ENCODE measurements around the gene C11orf65. TPM values are rescaled to one million over a fixed set of nuclear protein-coding genes. Genes with fewer than 3 reads are reported as not detected.
"Not testable (repeated sequence)": the region's sequence is repeated elsewhere in the genome, so short reads cannot be mapped to it uniquely, and the experiment has no call there.

C11orf65 gene
- polyA plus RNA-seq, 1 experiment, result 0.18 TPM

DNA sequence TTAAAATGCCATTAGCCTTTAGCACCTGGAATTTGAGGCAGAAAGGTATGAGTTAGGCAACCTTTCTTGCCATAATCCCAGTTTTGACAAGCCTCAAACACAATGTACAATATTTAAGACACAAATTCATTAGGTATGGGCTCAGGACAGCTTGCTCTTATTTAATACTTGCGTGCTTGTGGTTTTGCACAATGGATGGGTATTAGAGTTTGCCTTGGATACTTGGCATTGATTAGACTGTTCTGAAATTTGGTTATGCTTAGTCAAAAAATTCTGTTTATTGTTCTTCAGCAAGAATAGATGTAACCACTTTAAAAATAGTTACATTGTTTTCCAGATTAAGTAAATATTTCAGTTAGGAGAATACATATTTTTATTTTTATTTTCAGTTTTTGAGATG is 5.4 kb upstream of the C11orf65 start:
- Histone ChIP-seq H3K36me3 (ENCODE audit: control insufficient read depth, insufficient read depth, low read length) (peaks cover 2% of the 10 kb centered on the region; the same call in 1 of the 2 replicates), H3K27me3 (ENCODE audit: control insufficient read depth, insufficient read depth, low read length) (no peaks in the 10 kb centered on the region), H3K4me3 (ENCODE audit: low read depth, low read length) (no peak overlapping the region)
- TF ChIP-seq, protein P1, sequence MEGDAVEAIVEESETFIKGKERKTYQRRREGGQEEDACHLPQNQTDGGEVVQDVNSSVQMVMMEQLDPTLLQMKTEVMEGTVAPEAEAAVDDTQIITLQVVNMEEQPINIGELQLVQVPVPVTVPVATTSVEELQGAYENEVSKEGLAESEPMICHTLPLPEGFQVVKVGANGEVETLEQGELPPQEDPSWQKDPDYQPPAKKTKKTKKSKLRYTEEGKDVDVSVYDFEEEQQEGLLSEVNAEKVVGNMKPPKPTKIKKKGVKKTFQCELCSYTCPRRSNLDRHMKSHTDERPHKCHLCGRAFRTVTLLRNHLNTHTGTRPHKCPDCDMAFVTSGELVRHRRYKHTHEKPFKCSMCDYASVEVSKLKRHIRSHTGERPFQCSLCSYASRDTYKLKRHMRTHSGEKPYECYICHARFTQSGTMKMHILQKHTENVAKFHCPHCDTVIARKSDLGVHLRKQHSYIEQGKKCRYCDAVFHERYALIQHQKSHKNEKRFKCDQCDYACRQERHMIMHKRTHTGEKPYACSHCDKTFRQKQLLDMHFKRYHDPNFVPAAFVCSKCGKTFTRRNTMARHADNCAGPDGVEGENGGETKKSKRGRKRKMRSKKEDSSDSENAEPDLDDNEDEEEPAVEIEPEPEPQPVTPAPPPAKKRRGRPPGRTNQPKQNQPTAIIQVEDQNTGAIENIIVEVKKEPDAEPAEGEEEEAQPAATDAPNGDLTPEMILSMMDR (IDR thresholded peaks at IDR 0.05; ENCODE audit: insufficient read depth, low read depth, low read length), result no peak
- no peak for DNase-seq (ENCODE audit: low read depth)
- ChIA-PET POLR2A (no interaction called here), CTCF (no interaction called here)

DNA sequence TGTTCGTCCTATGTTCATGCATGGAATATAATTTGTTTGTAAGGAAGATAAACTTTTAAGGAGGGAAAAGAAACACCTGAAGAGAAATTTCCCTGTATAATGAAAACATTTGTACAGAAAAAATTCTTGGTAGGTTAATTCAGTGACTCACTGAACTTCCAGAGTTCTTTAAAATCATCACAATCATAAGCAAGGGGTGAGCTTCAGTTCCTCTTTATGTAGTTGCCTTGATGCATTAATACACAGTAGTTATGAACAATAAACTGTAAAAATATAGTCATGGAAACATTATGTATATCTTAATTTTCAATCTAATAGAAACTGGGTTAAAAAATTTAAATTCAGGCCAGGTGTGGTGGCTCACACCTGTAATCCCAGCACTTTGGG is 1.1 kb upstream of the C11orf65 start:
- ChIA-PET CTCF (interaction anchor here (1.2 kb wide), 1 partner anchor 181 kb away, joined by 3 read pairs; no protein-coding TSS in a partner anchor), POLR2A (no interaction called here)
- no peak overlapping the region for H3K4me3 ChIP-seq (ENCODE audit: low read depth, low read length)
- DNase-seq (ENCODE audit: low read depth), result no peak
- no peaks in the 10 kb centered on the region for H3K36me3 ChIP-seq (ENCODE audit: control insufficient read depth, insufficient read depth, low read length)
- H3K27me3 ChIP-seq (ENCODE audit: control insufficient read depth, insufficient read depth, low read length), result no peaks in the 10 kb centered on the region
- TF ChIP-seq, protein P1 (IDR thresholded peaks at IDR 0.05; ENCODE audit: insufficient read depth, low read depth, low read length), result no peak

DNA sequence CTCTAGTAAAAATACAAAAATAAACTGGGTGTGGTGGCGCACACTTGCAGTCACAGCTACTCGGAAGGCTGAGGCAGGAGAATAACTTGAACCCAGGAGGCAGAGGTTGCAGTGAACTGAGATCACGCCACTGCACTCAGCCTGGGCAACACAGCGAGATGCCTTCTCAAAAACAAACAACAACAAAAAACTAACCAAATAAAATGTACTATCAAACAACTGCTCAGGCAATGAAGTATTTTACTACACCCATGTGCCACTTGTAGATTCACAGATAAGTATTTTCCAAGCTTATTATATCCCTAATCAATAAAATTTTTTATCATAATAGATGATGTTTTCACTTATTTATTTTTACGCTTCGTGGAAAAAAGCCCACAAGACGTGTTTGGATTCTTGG is 924 bp downstream of the C11orf65 start:
- POLR2A ChIA-PET, result no interaction called here
- Histone ChIP-seq H3K36me3 (ENCODE audit: control insufficient read depth, insufficient read depth, low read length) (no peaks in the 10 kb centered on the region), H3K27me3 (ENCODE audit: control insufficient read depth, insufficient read depth, low read length) (no peaks in the 10 kb centered on the region), H3K4me3 (ENCODE audit: low read depth, low read length) (peak overlapping the region; percentile 78)
- TF ChIP-seq, protein P1 (IDR thresholded peaks at IDR 0.05; ENCODE audit: insufficient read depth, low read depth, low read length), result no peak
- CTCF ChIA-PET, result no interaction called here
- peak; percentile 0 for DNase-seq (ENCODE audit: low read depth)

DNA sequence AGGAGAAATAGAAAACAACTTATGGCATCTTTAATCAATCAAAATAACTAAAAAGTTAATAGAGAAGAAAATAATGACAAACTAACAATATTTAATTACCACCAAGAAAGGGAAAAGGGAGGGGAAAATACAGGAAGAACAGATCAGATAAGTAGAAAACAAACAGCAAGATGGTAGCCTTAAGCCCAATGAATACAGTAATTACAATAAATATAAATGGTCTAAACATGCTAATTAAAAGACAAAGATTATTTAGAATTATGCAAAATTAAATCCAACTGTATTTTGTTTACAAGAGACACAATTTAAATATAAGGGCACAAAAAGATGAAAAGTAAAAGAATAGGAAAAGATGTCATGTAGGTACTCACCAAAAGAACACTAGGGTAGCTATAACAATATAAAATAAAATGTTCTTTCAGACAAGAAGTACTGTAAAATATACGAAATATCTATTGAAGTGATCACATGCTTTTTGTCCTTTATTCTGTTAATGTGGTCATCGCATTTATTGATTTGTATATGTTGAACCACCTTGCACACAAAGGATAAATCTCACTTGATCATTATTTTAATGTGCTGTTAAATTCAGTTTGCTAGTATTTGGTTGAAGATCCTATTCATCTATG is 14.0 kb downstream of the C11orf65 start:
- POLR2A ChIA-PET, result no interaction called here
- TF ChIP-seq, protein P1 (IDR thresholded peaks at IDR 0.05; ENCODE audit: insufficient read depth, low read depth, low read length), result no peak

DNA sequence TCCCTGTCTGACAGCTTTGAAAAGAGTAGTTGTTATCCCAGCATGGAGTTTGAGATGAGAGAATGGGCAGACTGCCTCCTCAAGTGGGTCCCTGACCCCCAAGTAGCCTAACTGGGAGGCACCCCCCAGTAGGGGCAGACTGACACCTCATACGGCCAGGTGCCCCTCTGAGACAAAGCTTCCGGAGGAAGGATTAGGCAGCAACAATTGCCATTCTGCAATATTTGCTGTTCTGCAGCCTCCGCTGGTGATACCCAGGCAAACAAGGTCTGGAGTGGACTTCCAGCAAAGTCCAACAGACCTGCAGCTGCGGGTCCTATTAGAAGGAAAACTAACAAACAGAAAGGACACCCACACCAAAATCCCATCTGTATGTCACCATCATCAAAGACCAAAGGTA is 25.9 kb downstream of the C11orf65 start:
- H3K36me3 ChIP-seq (ENCODE audit: control insufficient read depth, insufficient read depth, low read length); POLR2A ChIA-PET; H3K27me3 ChIP-seq (ENCODE audit: control insufficient read depth, insufficient read depth, low read length); DNase-seq (ENCODE audit: low read depth); CTCF ChIA-PET; H3K4me3 ChIP-seq (ENCODE audit: low read depth, low read length): not testable (repeated sequence)

More for the DNA sequence above, 14.0 kb downstream of the C11orf65 start:
- no peaks in the 10 kb centered on the region for H3K27me3 ChIP-seq (ENCODE audit: control insufficient read depth, insufficient read depth, low read length)
- no peak overlapping the region for H3K4me3 ChIP-seq (ENCODE audit: low read depth, low read length)
- H3K36me3 ChIP-seq (ENCODE audit: control insufficient read depth, insufficient read depth, low read length), result no peaks in the 10 kb centered on the region
- CTCF ChIA-PET, result no interaction called here
- no peak for DNase-seq (ENCODE audit: low read depth)

DNA sequence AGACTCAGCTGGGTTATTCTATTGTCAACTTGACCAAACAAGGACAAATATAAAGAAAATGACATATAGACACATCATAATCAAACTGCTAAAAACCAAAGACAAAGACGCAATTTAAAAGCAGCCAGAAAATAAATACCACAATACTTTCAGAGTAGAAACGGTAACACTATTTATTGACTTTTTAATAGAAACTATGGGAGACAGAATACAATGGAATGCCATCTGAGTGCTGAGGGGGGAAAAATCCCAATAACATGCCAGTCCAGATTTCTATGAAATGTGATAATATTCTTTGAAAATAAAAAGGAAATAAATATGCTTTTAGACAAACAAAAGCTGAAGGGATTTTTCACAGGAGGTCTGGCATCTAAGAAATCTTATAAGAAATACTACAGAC is 30.7 kb downstream of the C11orf65 start:
- POLR2A ChIA-PET, result no interaction called here
- no peak overlapping the region for H3K4me3 ChIP-seq (ENCODE audit: low read depth, low read length)
- CTCF ChIA-PET, result no interaction called here
- H3K27me3 ChIP-seq (ENCODE audit: control insufficient read depth, insufficient read depth, low read length), result no peaks in the 10 kb centered on the region
- TF ChIP-seq, protein P1 (IDR thresholded peaks at IDR 0.05; ENCODE audit: insufficient read depth, low read depth, low read length), result no peak
- H3K36me3 ChIP-seq (ENCODE audit: control insufficient read depth, insufficient read depth, low read length), result no peaks in the 10 kb centered on the region
- no peak for DNase-seq (ENCODE audit: low read depth)
